HepG2 (cell line): ENCODE data around the gene TMC8. TPM values are rescaled to one million over a fixed set of nuclear protein-coding genes. Genes with fewer than 3 reads are reported as not detected.

Experiments used
- AGO2 ChIP-seq: fragments of 200-400 bp; formaldehyde crosslinking; optimal IDR thresholded peaks from 2 replicates; pipeline ENCODE3; 2017; ENCODE audit warnings: mild to moderate bottlenecking, low read depth, low read length, moderate library complexity
- CCAR2 ChIP-seq: fragments of 200-400 bp; formaldehyde crosslinking; optimal IDR thresholded peaks from 2 replicates; pipeline ENCODE3; 2018; ENCODE audit warnings: low read depth, mild to moderate bottlenecking, low read length, moderate library complexity
- CEBPB ChIP-seq: IDR thresholded peaks from 2 replicates; pipeline ENCODE4 v1.6.1; 2011; ENCODE audit warnings: low read depth, low read length, improper control_type of control experiment, borderline replicate concordance
- CREM ChIP-seq, 2 experiments: sonication (generic) in 1 of 2; formaldehyde crosslinking in 1 of 2; IDR thresholded peaks; 2 replicates each; pipeline versions ENCODE4 v1.4.0 to v1.6.1; 2016 to 2020; ENCODE audit warnings: antibody characterized with exemption in 1 of 2, mild to moderate bottlenecking in 1 of 2, missing genetic modification reagents in 1 of 2
- GZF1 ChIP-seq: sonication (generic); formaldehyde crosslinking; IDR thresholded peaks from 2 replicates; pipeline ENCODE4 v1.5.1; 2020; ENCODE audit warnings: mild to moderate bottlenecking, missing genetic modification reagents
- KLF11 ChIP-seq: IDR thresholded peaks from 2 replicates; pipeline ENCODE4 v1.6.1; 2016; ENCODE audit warnings: missing compliant biosample characterization
- NR2F2 ChIP-seq: IDR thresholded peaks from 2 replicates; pipeline ENCODE4 v1.6.1; 2012; ENCODE audit warnings: low read depth, inconsistent platforms, borderline replicate concordance
- SKI ChIP-seq: fragments of 450-650 bp; IDR thresholded peaks from one replicate; pipeline ENCODE4 v1.6.1; 2018; ENCODE audit warnings: mild to moderate bottlenecking; ENCODE audit not compliant: partially characterized antibody
- STAT5B ChIP-seq: sonication (generic); formaldehyde crosslinking; IDR thresholded peaks from 2 replicates; pipeline ENCODE4 v1.4.0; 2020; ENCODE audit warnings: missing genetic modification reagents
- ZNF138 ChIP-seq: sonication (generic); formaldehyde crosslinking; IDR thresholded peaks from 2 replicates; pipeline ENCODE4 v1.5.0; 2020; ENCODE audit warnings: mild to moderate bottlenecking, low read depth, missing genetic modification reagents
- ZNF234 ChIP-seq: sonication (generic); formaldehyde crosslinking; conservative IDR thresholded peaks from 2 replicates; pipeline ENCODE4 v1.5.1; 2020; ENCODE audit warnings: mild to moderate bottlenecking, missing genetic modification reagents
- ZNF441 ChIP-seq: sonication (generic); formaldehyde crosslinking; IDR thresholded peaks from 2 replicates; pipeline ENCODE4 v1.7.0; 2021; ENCODE audit warnings: missing genetic modification reagents, borderline replicate concordance
- ZNF558 ChIP-seq: sonication (generic); formaldehyde crosslinking; IDR thresholded peaks from 2 replicates; pipeline ENCODE4 v1.9.0; 2022; ENCODE audit warnings: mild to moderate bottlenecking, missing genetic modification reagents, borderline replicate concordance
- ZNF572 ChIP-seq: sonication (generic); formaldehyde crosslinking; IDR thresholded peaks from 2 replicates; pipeline ENCODE4 v1.5.1; 2020; ENCODE audit warnings: mild to moderate bottlenecking, missing genetic modification reagents
- ZSCAN20 ChIP-seq: sonication (generic); formaldehyde crosslinking; IDR thresholded peaks from 2 replicates; pipeline ENCODE4 v1.4.0; 2020; ENCODE audit warnings: missing genetic modification reagents, mild to moderate bottlenecking, borderline replicate concordance
- ZSCAN29 ChIP-seq: sonication (generic); formaldehyde crosslinking; conservative IDR thresholded peaks from 2 replicates; pipeline ENCODE4 v1.4.0; 2020; ENCODE audit warnings: mild to moderate bottlenecking, missing genetic modification reagents
- polyA plus RNA-seq, 8 experiments: library from polyadenylated mRNA; depleted of rRNA in 3 of 8; stranded (reverse) in 7 of 8; unstranded in 1 of 8; fragments of >200 nt; fragmentation: Illumina TruSeq in 4 of 8; extraction: Trizol in 4 of 8; gene quantifications; 2 replicates each; pipeline versions ENCODE4 v1.2.1 to v1.2.3, GENCODE V29; 2011 to 2016; ENCODE audit warnings: low read depth in 4 of 8, missing spikeins in 1 of 8, mixed read lengths in 1 of 8; ENCODE audit not compliant: insufficient read depth in 1 of 8
- total RNA-seq, 5 experiments: library from RNA; depleted of rRNA; stranded (reverse); fragments of >200 nt; fragmentation: Illumina TruSeq; extraction: Trizol; gene quantifications; 2 replicates each; pipeline ENCODE4 v1.2.3, GENCODE V29; 2016; ENCODE audit warnings: low read depth in 1 of 5
- TF ChIP-seq, protein P1 (sequence below): sonication (generic); formaldehyde crosslinking; conservative IDR thresholded peaks from 2 replicates; pipeline ENCODE4 v1.4.0; 2020; ENCODE audit warnings: missing genetic modification reagents
- TF ChIP-seq, protein P2 (sequence below): sonication (generic); formaldehyde crosslinking; IDR thresholded peaks from 2 replicates; pipeline ENCODE4 v1.4.0; 2020; ENCODE audit warnings: mild to moderate bottlenecking, missing genetic modification reagents
- TF ChIP-seq, protein P3 (sequence below): IDR thresholded peaks from 2 replicates; pipeline ENCODE4 v1.6.1; 2016; ENCODE audit warnings: missing biosample characterization, missing genetic modification reagents, low read depth
- TF ChIP-seq, protein P4 (sequence below): IDR thresholded peaks from 2 replicates; pipeline ENCODE4 v1.6.1; 2016; ENCODE audit warnings: low read depth, control low read depth

The TMC8 gene
- total and polyA plus RNA-seq, 2 of the 13 experiments (the other 11 are each of a cell fraction or from before 2014, with no cell fraction given): 0.53 to 7.8 TPM

DNA sequence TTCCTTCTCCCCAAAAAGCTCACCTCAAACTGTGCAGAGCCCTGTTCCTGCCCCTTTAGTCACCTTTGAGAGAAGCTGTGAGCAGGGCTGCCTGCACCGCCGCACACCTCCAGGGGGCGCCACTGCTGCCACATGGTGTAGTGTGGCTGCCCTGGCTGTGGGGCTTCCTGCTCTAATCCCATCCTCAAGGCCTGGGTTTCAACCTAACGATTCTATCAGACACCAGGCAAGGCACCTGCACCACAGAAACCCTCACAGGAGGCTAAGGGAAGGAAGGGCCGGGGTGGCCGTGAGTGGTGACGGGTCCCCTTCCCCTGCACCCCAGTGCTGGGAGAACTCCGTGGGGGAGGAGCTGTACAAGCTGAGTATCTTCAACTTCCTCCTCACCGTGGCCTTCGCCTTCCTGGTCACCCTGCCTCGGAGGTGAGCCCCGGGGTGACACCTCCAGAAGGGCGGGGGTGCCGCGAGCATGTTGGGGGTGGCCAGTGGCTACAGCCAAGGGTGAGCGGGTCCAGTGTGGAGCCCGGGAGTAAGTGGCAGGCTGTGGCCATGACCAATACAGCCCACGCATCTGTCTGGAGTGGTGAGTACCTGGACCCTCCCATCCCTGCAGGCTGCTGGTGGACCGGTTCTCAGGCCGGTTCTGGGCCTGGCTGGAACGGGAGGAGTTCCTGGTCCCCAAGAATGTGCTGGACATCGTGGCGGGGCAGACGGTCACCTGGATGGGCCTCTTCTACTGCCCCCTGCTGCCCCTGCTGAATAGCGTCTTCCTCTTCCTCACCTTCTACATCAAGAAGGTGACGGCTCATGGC, 7.0 kb downstream of the TMC8 start (continued):
- TF ChIP-seq, protein P1, sequence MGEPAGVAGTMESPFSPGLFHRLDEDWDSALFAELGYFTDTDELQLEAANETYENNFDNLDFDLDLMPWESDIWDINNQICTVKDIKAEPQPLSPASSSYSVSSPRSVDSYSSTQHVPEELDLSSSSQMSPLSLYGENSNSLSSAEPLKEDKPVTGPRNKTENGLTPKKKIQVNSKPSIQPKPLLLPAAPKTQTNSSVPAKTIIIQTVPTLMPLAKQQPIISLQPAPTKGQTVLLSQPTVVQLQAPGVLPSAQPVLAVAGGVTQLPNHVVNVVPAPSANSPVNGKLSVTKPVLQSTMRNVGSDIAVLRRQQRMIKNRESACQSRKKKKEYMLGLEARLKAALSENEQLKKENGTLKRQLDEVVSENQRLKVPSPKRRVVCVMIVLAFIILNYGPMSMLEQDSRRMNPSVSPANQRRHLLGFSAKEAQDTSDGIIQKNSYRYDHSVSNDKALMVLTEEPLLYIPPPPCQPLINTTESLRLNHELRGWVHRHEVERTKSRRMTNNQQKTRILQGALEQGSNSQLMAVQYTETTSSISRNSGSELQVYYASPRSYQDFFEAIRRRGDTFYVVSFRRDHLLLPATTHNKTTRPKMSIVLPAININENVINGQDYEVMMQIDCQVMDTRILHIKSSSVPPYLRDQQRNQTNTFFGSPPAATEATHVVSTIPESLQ (CRISPR knock-in tag): no peak
- TF ChIP-seq ZNF558: peak; percentile 19; the same call in 1 of the 2 replicates
- no peak for TF ChIP-seq SKI
- no peak for TF ChIP-seq AGO2
- TF ChIP-seq ZNF572 (CRISPR knock-in tag): no peak
- no peak for TF ChIP-seq ZSCAN29 (CRISPR knock-in tag)
- TF ChIP-seq CEBPB: no peak
- no peak for TF ChIP-seq CCAR2
- TF ChIP-seq STAT5B (CRISPR knock-in tag): no peak
- TF ChIP-seq GZF1 (CRISPR knock-in tag): no peak
- TF ChIP-seq, protein P2, sequence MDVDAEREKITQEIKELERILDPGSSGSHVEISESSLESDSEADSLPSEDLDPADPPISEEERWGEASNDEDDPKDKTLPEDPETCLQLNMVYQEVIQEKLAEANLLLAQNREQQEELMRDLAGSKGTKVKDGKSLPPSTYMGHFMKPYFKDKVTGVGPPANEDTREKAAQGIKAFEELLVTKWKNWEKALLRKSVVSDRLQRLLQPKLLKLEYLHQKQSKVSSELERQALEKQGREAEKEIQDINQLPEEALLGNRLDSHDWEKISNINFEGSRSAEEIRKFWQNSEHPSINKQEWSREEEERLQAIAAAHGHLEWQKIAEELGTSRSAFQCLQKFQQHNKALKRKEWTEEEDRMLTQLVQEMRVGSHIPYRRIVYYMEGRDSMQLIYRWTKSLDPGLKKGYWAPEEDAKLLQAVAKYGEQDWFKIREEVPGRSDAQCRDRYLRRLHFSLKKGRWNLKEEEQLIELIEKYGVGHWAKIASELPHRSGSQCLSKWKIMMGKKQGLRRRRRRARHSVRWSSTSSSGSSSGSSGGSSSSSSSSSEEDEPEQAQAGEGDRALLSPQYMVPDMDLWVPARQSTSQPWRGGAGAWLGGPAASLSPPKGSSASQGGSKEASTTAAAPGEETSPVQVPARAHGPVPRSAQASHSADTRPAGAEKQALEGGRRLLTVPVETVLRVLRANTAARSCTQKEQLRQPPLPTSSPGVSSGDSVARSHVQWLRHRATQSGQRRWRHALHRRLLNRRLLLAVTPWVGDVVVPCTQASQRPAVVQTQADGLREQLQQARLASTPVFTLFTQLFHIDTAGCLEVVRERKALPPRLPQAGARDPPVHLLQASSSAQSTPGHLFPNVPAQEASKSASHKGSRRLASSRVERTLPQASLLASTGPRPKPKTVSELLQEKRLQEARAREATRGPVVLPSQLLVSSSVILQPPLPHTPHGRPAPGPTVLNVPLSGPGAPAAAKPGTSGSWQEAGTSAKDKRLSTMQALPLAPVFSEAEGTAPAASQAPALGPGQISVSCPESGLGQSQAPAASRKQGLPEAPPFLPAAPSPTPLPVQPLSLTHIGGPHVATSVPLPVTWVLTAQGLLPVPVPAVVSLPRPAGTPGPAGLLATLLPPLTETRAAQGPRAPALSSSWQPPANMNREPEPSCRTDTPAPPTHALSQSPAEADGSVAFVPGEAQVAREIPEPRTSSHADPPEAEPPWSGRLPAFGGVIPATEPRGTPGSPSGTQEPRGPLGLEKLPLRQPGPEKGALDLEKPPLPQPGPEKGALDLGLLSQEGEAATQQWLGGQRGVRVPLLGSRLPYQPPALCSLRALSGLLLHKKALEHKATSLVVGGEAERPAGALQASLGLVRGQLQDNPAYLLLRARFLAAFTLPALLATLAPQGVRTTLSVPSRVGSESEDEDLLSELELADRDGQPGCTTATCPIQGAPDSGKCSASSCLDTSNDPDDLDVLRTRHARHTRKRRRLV (CRISPR knock-in tag): peak; percentile 77; the same call in 1 of the 2 replicates
- TF ChIP-seq ZNF234 (CRISPR knock-in tag): no peak
- TF ChIP-seq CREM (IDR thresholded peaks at IDR 0.05): no peak
- TF ChIP-seq CREM (CRISPR knock-in tag; IDR thresholded peaks at IDR 0.05): no peak
- no peak for TF ChIP-seq ZNF138 (CRISPR knock-in tag)
- TF ChIP-seq, protein P3, sequence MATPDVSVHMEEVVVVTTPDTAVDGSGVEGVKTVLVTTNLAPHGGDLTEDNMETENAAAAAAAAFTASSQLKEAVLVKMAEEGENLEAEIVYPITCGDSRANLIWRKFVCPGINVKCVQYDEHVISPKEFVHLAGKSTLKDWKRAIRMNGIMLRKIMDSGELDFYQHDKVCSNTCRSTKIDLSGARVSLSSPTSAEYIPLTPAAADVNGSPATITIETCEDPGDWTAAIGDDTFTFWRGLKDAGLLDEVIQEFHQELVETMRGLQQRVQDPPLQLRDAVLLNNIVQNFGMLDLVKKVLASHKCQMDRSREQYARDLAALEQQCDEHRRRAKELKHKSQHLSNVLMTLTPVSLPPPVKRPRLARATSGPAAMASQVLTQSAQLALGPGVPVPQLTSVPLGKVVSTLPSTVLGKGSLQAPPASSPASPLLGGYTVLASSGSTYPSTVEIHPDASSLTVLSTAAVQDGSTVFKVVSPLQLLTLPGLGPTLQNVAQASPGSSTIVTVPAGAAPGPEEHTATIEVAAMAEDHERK (CRISPR knock-in tag): no peak
- TF ChIP-seq NR2F2: no peak
- TF ChIP-seq, protein P4, sequence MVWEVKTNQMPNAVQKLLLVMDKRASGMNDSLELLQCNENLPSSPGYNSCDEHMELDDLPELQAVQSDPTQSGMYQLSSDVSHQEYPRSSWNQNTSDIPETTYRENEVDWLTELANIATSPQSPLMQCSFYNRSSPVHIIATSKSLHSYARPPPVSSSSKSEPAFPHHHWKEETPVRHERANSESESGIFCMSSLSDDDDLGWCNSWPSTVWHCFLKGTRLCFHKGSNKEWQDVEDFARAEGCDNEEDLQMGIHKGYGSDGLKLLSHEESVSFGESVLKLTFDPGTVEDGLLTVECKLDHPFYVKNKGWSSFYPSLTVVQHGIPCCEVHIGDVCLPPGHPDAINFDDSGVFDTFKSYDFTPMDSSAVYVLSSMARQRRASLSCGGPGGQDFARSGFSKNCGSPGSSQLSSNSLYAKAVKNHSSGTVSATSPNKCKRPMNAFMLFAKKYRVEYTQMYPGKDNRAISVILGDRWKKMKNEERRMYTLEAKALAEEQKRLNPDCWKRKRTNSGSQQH: no peak
- TF ChIP-seq ZSCAN20 (CRISPR knock-in tag): no peak
- no peak for TF ChIP-seq KLF11
- TF ChIP-seq ZNF441 (CRISPR knock-in tag): no peak
